IPS DF 19.7 (cell line): ENCODE data around the gene WDR46.
"Not testable (repeated sequence)": the region's sequence is repeated elsewhere in the genome, so short reads cannot be mapped to it uniquely, and the experiment has no call there.

Experiments used
- DNase-seq: peaks from one replicate; pipeline ENCODE4 v3.0.0-alpha.2; 2013; ENCODE audit warnings: low read depth, low spot score

WDR46 gene

DNA sequence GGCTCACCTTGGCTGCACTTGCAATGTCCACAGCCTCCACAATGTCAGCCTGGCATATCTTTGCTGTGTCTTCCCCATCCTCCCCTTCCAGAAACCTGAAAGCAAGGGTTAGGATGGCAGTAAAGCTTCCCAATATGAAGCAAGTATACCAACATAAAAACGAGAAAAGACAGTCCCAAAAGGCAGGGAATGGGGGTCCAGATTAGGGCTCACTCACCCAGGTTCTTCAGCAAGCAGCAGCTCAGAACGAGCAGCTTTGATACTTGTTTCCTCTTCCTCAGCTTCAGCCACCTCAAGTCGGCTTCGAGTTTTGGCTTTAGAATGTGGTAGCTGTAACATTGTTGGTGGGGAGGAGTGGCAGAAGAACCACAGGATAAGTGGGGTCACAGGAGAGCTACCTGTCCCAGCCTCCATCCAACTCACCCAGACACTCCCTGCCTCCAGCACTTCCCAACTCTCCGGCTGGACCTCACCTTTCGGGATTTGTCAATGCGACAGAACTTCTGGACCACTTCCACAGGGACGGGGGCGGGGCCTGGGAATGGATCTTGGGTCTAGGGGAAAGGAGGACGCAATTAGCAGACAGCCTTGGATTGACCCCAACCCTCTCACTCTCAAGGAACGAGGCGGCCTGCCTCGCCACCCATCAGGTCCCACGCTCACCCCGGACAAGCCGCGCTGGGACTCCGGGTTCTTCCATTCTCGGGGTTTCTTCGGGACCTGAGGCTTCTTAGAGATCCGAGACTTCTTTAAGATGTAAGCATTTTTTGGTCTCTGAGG lies 708 bp downstream of the WDR46 start:
- no peak for DNase-seq

DNA sequence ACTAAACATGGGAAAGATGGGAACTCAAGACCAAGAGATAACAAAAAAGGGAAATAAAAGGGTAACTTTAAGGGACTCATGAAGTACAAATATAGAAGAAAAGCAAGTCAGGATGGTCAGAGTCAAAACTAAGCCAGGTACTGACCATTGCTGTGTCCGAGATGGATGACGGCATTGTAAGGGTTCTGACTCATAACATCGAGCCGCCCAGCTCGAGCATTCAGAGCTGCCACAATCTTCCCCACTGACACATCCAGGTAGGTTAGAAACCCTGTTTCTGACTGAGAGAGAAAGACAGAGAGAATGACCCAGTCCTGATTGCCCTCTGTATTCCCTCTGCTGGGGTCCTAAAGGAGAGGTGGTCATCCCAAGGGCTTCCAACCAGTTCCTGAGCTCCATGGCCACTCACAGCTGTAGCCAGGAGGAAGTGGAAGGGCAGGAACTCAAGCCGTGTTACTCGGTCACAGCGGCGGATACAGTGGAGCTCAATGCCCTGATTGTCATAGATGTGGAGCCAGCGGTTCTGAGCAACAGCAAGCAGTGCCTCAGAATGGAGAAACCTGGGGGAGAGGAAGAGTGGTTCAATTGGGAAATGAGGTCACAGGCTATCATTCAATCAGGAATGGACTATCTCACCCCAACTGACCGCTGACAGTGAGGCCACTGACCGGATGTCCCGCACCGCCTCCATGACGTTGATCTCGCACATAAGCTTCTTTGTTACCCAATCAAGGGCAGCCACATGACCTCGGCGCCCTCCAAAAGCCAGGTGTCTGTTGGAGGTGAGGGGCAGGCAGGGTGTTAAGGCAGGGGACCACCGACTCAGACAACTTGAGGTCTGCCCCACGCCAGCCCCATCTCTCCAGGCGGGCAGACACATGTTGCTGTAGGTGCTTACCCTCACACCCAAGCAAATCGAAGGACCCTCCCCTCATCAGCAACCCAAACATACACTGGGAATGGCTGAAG lies 1.8 kb downstream of the WDR46 start:
- DNase-seq = no peak

GRCh38 chr6:33285214-33285613 lies 3.8 kb downstream of the WDR46 start:
- not testable (repeated sequence) for DNase-seq

- no peak for DNase-seq
Measured at GRCh38 chr6:33280539-33280938, 8.5 kb downstream of the WDR46 start.

DNA sequence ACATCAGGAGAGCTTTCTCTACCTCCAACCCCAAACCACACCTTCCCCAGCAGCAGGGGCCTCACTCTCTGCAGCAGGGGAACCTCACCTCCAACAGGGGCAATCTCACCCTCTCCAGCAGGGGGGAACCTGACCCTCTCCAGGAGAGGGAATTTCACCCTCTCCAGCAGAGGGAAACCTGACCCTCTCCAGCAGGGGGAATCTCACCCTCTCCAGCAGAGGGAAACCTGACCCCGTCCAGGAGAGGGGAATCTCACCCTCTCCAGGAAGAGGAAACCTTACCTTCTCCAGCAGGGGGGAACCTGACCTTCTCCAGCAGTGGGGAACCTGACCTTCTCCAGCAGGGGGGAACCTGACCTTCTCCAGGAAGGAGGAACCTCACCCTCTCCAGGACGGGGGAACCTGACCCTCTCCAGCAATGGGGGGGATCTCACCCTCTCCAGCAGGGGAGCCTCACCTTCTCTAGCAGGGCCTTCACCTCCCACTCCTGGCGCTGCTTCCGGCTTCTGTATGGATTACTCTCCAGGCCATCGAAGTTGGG lies 9.0 kb downstream of the WDR46 start:
- DNase-seq = no peak

GRCh38 chr6:33279257-33279695 lies 9.8 kb downstream of the WDR46 start:
- DNase-seq = no peak

GRCh38 chr6:33278810-33279209 lies 10.2 kb downstream of the WDR46 start:
- DNase-seq = no peak

DNA sequence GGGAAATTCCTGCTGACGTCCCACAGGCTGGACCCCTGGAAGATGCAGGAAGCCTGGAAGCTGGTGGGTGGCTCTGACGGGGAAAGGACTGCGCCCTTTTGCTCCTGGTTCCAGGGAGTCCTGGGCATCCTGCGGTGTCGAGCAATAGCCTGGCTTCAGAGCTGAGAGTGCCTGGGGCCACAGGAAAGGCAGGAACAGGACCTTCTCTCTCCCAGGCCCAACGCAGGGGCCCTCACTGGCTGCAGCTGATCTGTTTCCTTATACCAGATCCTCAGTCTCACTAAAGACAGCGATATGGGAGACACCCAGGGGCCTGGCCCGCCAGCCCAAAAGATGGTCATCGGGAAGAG lies 10.7 kb downstream of the WDR46 start:
- no peak for DNase-seq

- no peak for DNase-seq
Measured at GRCh38 chr6:33277663-33278391, 11.2 kb downstream of the WDR46 start.

DNA sequence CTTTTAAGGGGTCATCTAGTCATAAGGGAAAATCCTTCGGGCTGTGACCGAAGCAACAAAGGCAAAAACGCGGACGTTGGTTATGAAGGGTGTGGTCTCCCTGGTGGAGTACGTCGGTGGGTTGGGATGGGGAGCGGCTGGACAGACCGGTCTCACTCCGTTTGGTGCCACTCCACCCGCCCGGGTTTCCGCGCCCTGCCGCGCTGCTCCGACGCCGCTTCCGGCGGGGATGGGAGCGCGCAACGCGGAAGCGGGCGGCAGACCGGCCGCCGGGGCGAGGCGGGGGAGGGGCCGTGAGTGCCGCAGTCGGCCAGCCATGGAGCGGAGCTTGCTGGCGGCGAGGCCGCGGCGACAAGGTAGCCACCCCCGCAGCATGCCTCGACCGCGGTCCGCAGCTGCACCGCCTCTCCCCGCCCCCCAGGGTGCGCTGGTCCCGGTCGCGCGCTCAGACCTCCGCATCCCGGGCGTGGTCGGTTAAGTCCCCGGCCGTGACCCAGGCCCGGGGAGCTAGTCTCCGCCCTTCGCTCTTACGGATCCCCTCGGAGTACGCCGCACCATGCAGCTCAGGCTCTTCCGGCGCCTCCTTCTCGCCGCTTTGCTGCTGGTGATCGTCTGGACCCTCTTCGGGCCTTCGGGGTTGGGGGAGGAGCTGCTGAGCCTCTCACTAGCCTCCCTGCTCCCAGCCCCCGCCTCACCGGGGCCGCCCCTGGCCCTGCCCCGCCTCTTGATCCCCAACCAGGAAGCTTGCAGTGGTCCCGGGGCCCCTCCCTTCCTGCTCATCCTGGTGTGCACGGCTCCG lies 12.0 kb downstream of the WDR46 start, which contains the start of gene B3GALT4:
Gene B3GALT4, plus strand, starts transcription at position 260 of the 799 bp plus-strand sequence. Its CDS starts 297 bp downstream, at position 557.
- peak; percentile 87 for DNase-seq

GRCh38 chr6:33276581-33276863 lies 12.5 kb downstream of the WDR46 start:
- DNase-seq = no peak

GRCh38 chr6:33275795-33276580 lies 13.1 kb downstream of the WDR46 start:
- not testable (repeated sequence) for DNase-seq

GRCh38 chr6:33273924-33274902 lies 14.8 kb downstream of the WDR46 start:
- DNase-seq = no peak

DNA sequence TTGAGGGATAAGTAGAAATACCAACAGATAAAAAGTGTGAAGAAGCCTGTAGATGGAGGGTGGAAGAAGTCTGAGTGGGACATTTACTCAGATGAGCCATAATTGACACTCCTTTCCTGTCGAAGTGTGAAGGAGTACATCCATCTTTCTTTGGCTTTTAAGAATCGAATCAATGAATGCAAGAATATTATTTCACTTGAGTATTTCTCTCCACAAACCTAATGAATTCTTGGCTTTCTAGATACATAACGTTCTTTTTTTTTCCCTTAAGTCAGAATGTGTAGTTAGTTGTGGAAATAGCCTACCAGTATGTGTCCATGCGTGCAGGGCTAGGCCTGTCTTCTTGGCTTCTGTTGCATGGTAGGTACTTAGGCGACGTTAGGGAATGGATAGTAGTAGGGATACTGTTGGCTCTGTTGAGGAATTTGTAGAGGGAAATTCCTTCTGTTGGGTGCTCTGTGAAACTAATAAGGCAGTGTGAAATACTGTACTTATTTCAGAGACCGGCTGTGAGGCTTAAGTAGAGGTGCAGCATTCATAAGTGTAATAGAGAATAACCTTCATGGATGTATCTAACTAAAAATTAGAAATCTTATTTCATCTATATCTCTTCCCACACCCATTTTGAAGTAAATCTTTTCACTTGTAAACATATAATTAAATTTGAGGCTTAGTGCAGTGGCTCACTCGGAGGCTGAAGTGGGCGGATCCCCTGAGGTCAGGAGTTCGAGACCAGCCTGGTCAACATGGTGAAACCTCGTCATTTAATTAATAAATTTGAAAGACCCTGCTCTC lies 15.7 kb downstream of the WDR46 start:
- no peak for DNase-seq

DNA sequence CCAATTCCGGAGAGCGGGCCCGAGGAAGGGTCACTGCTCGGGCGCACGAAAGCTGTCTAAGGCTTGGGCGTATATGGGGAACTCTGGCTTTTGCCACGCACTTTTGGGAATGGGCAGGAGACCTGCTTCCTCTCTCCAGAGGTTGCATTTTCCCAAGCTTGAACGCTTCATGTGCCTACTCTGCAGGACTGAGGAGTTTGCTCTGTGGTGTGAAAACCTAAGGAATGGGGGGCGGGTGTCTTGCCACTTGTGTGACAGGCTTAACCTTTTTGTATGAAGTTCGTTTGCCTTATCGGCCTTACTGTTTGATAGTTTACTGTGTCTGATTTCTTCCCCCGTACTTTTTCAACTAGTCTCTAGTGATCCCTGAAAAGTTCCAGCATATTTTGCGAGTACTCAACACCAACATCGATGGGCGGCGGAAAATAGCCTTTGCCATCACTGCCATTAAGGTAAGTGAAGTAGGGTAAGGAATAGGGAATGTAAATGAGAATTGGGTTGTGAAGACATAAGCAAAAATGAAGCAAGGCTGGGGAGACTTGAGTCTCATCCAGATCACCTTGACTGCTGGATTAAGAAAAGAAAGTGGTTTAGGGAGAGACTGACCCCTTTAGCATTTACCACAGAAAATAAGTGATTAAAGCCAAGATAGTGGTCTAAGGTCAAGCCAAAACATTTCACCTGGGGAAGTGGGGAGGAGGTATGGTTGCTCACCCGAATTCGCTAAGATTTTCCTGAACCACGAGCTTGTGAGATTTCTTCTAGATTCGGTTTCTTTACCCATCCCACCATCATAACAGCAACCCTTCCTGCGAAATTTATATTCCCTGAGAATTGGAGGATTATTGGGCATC lies 16.5 kb downstream of the WDR46 start:
- DNase-seq = no peak

GRCh38 chr6:33271468-33272274 lies 17.4 kb downstream of the WDR46 start, which contains the start of the genes RPS18 and VPS52:
Gene RPS18 (plus strand): TSS chr6:33272075. CDS start chr6:33272120, 45 bp downstream.
Gene VPS52 (minus strand): TSS chr6:33271876. CDS start chr6:33271675, 201 bp downstream.
- DNase-seq = peak; percentile 99
